Measurements from ENCODE around the gene SLC29A1. TPM values are rescaled to one million over a fixed set of nuclear protein-coding genes. Genes with fewer than 3 reads are reported as not detected.
A peak's percentile ranks its signal among the peaks of the same experiment; 100 is the strongest.

Gene SLC29A1
- total and polyA plus RNA-seq, 9 of the 15 experiments (the other 6 are each of a cell fraction or from before 2014, with no cell fraction given) = 18.9 to 170 (median 57.7) TPM

- Histone ChIP-seq H3K4me1 (replicated peaks in 1 of 2; ENCODE audit: control insufficient read depth in 2 of 2, insufficient read depth in 2 of 2, low read length in 2 of 2) (peaks cover 8 to 11% of the 10 kb centered on the region in 2 experiments; a peak in 4 of 5 replicates), H3K27ac (ENCODE audit: extremely low read depth, low read depth, low read length) (no peak overlapping the region), H3K9ac (ENCODE audit: insufficient read depth in 1 of 2, low read depth in 2 of 2, low read length in 2 of 2) (no peak overlapping the region), H3K4me2 (ENCODE audit: insufficient read depth, low read length) (no peak overlapping the region; the same call in 1 of the 2 replicates), H3K9me1 (ENCODE audit: control insufficient read depth, insufficient read depth, low read length) (no peaks in the 10 kb centered on the region), H3K36me3 (ENCODE audit: control insufficient read depth, insufficient read depth, low read length) (no peaks in the 10 kb centered on the region), H3K9me3 (replicated peaks; ENCODE audit: control insufficient read depth, insufficient read depth, low read depth, low read length) (no peaks in the 10 kb centered on the region), H3K4me3 (no peak overlapping the region), H2AFZ (ENCODE audit: low read depth, low read length) (no peak overlapping the region; the same call in 1 of the 2 replicates), H3K27me3 (ENCODE audit: control insufficient read depth in 2 of 2, insufficient read depth in 2 of 2, low read length in 2 of 2) (no peaks in the 10 kb centered on the region), H3K79me2 (ENCODE audit: control insufficient read depth, insufficient read depth, low read length) (no peaks in the 10 kb centered on the region), H4K20me1 (replicated peaks; ENCODE audit: control insufficient read depth, insufficient read depth, low read length) (no peaks in the 10 kb centered on the region)
- in situ Hi-C loops (cut with MboI) = no loop called here
- CTCF ChIA-PET (ENCODE audit: low intra/inter-chr PET ratio) = no interaction called here
- DNase-seq (ENCODE audit: extremely low read depth in 1 of 4, low spot score in 3 of 4) (no peak), FAIRE-seq (no peak), ATAC-seq (no peak)
- intact Hi-C loops (cut with micrococcal nuclease) = no loop called here
- WGBS (ENCODE audit: insufficient coverage, low coverage, missing lambda C conversion rate) = 63% methylated on average over 8 of the region's 8 CpGs
- POLR2A ChIA-PET = interaction anchor here (0.6 to 4.5 kb wide), 10 partner anchors 8 to 94 kb away, joined by 3 to 32 read pairs (median 4); partner anchors contain the start of genes HSP90AB1 and MYMX
- no TSS peak for BruUV-seq (replicated peaks)
- TF ChIP-seq ATF3 (IDR thresholded peaks at IDR 0.05) = peak; percentile 70
- TF ChIP-seq ATF3 (CRISPR knock-in tag; conservative IDR thresholded peaks at IDR 0.05) = no peak
- TF ChIP-seq RNF219 (CRISPR knock-in tag; IDR thresholded peaks at IDR 0.05) = no peak
- TF ChIP-seq ZNF507 (tag; conservative IDR thresholded peaks at IDR 0.05) = no peak
- TF ChIP-seq ETV5 (CRISPR knock-in tag; IDR thresholded peaks at IDR 0.05; ENCODE audit: low read depth) = no peak
- no peak for TF ChIP-seq FOXK2 (conservative IDR thresholded peaks at IDR 0.05 in 1 of 2, IDR thresholded peaks at IDR 0.05 in 1 of 2; ENCODE audit: low read depth in 2 of 2)
- TF ChIP-seq RUNX1 (IDR thresholded peaks at IDR 0.05; ENCODE audit: low read depth) = no peak
- no peak for TF ChIP-seq THRB (CRISPR knock-in tag; conservative IDR thresholded peaks at IDR 0.05)
- no peak for TF ChIP-seq IRF9 (tag; IDR thresholded peaks at IDR 0.05)
- no peak for TF ChIP-seq DIDO1 (tag; IDR thresholded peaks at IDR 0.05; ENCODE audit: low read depth)
- no peak for TF ChIP-seq PATZ1 (CRISPR knock-in tag; IDR thresholded peaks at IDR 0.05; ENCODE audit: borderline replicate concordance)
- no peak for TF ChIP-seq ARID3B (CRISPR knock-in tag; IDR thresholded peaks at IDR 0.05; ENCODE audit: borderline replicate concordance)
Observed at GRCh38 chr6:44193307-44193910, 30.0 kb upstream of the SLC29A1 start.
